GM18508 (cell line): ENCODE results near the gene ANKMY2.

Experiments used
- ATAC-seq: cut with Tn5 transposase; IDR thresholded peaks from one replicate; pipeline ENCODE4 v1.9.1; 2021; ENCODE audit warnings: moderate number of reproducible peaks; ENCODE audit not compliant: insufficient read depth, unreplicated experiment

ANKMY2 gene

DNA sequence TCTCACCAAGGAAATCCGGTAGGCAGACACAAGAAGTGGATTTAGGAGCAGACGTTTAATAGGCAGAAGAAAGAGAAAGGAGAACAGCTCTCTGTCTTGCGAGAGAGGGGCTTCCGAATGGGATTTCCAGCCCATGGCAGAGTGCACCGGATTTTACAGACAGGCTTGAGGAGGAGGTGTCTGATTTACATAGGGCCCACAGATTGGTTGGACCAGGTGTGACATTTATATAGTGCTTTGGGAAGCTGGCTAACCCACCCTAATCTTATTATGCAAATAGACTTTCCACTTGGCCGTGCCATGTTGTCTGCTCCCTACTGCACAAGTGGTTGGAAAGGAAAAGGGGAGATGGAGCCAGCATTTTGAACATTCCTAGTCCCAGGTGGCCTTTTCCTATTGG is 57.8 kb downstream of the ANKMY2 start:
- no peak for ATAC-seq

DNA sequence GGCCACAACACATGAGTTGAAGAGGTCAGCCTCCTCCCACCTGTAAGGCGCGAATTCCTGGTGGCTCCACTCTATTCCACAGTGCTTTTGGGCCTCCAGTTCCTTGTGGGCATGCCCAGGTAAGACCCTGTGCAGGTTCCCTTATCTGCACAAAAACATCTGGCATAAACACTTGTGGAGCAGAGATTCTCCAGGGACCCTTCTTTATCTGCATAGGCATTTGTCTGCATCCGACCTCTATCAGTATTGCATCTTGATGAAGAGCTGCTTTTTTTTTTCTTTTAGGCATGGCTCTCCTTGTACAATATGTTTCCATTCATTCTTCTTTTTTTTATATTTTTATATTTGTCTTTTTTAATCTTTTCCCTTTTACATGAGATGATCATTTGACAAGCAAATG is 58.4 kb downstream of the ANKMY2 start:
- no peak for ATAC-seq

DNA sequence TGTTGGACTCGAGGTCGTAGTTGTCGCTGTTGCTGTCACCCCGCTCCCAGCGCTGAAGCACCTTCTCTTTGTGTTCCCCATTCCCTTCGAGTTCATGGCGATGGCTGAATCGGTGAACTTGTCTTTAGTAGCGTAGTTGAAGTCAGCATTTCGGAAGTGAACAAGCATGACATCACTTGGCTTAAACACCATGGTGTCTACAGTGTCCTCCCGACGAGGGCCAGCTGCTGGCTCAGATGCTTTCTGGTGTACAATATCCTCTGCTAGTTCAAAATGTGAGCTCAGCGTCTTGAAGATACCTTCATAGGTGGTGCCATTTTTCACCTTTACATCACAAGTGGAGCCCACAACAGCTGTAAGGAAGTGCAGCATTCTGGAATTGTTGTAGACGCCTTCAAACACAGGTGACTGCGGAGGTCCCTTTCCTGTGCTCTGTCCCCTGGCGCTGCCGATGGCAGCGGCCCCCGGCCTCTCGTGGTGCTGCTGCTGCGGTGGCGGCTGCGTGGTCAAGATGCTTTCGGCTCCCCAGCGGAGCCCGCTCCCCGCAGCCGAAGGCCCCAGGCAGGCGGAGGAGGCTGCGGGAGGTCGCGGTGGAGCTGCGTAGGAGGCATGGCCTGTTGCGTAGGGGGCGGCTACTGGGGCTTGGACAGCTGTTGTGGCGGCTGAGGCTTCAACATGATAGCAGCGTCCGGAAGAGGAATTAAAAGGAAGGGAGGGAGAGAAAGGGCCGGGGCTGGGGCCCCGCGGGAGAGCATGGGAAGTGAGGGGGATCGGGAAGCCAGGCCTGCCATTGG is 59.3 kb downstream of the ANKMY2 start:
- no peak for ATAC-seq

DNA sequence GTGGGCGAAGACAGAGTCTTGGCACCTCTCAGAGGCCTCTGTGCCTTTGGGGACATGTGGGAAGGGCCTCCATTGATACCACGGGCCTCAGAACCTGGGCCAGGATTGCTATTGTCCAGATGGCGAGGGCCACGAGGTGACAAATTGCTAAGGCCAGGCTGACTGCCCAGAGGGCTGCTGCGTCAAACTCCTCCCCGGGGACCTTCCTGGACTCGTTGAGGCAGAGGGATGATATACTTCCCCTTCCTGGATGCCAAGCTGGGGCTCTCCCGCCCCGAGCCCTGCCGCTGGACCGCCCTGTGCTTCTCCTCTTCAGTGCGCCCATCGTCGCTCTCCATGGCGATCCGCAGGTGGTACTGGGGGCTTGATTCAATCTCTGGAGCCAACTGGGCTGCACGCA is 60.0 kb downstream of the ANKMY2 start:
- ATAC-seq = no peak

DNA sequence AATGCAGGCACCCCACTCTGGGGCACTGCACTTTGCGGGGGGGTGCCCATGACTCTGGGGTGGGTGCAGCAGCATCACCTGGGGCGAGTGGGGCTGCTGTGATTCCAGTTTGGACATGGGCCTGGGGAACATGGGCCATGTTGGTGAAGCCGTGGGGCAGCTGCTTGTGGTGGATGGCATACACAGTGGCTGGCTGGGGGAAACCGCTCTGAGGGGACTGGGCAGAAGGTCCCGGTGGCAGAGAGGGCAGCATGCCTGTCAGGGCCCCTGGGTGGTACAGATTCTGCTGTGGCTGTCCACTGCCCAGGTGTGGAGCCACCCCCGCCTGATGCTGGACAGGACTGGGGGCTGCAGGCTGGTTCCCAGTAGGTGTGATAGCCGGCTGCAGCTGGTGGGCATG is 61.7 kb downstream of the ANKMY2 start:
- ATAC-seq = no peak

DNA sequence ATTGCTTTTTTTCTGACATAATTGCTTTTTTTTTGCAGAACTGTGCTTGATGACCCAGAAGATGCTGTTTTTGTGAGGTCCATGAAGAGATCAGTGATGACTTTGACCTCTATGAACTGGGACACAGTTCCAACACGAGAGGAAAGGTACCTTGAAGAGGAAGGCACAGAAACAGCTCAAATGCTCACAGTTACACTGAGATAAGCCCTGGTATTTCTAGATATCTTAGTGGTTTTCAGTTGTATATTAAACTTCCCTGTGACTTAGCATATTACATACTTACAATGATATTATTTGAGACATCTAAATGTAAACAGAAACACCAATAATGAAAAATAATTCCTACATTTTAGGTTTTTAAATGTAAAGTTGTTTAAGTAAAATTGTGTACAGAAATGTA is 64.3 kb downstream of the ANKMY2 start:
- ATAC-seq = no peak

DNA sequence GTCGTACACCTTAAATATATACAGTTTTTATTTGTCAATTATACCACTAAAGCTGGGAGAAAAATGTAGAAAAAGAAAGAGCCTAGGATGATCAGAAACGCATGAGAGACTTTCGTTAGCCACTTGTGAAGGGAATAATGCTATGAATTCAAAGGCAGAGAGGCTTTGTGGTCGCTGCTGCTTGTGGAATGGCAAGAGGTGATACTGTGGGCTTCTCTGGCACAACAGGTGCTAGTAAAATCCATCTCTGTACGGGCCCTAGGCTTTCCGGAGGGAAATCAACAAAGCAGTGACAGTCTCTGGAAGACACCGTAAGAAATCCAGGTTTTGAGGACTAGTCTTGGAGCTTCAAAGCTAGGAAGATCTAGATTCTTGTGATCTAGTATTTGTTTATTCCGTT is 66.3 kb downstream of the ANKMY2 start:
- ATAC-seq = no peak

DNA sequence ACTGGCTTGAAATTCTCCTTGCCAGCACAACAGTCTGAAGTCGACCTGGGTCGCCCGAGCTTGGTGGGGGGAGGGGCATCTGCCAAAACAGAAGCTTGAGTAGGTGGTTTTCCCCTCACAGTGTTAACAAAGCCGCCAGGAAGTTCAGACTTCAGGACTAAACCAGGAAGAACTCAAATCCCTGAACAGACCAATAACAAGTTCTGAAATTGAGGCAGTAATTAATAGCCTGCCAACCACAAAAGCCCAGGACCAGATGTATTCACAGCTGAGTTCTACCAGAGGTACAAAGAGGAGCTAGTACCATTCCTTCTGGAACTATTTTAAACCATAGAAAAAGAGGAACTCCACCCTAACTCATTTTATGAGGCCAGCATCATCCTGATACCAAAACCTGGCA is 73.6 kb downstream of the ANKMY2 start:
- ATAC-seq = no peak

DNA sequence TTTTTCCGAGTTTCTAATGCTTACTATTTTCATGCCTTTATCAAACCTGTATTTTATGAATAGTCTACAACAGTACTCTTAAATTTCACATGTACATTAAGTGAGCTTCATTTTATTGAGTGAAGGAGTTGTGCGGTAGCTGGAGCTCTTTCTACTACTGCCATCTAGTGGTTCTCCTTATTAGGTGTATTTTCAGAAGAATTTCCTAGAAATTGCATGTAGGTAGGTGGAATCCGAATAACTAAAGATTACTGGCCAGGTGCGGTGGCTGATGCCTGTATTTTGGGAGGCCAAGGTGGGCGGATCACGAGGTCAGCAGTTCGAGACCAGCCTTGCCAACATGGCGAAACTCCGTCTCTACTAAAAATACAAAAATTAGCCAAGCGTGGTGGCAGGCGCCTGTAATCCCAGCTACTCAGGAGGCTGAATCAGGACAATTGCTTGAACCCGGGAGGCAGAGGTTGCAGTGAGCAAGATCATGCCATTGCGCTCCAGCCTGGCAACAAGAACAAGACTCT is 80.6 kb downstream of the ANKMY2 start:
- no peak for ATAC-seq

DNA sequence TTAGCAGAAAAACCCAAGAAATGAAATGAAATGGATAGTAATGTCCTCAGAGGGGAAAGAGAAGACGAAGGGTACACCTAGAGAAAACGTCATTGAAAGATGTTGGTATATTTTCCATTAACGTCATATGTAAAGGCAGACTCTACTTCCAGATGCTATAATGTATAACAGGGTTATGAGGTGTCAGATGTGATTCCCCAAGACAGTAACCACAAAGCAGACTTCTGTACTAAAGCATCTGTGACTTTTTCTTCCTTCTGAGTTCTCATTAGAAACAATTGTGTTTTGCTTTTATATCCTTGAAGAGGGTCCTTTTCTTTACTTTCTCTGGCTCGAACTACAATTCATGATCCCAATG is 81.6 kb downstream of the ANKMY2 start:
- peak; percentile 52 for ATAC-seq

DNA sequence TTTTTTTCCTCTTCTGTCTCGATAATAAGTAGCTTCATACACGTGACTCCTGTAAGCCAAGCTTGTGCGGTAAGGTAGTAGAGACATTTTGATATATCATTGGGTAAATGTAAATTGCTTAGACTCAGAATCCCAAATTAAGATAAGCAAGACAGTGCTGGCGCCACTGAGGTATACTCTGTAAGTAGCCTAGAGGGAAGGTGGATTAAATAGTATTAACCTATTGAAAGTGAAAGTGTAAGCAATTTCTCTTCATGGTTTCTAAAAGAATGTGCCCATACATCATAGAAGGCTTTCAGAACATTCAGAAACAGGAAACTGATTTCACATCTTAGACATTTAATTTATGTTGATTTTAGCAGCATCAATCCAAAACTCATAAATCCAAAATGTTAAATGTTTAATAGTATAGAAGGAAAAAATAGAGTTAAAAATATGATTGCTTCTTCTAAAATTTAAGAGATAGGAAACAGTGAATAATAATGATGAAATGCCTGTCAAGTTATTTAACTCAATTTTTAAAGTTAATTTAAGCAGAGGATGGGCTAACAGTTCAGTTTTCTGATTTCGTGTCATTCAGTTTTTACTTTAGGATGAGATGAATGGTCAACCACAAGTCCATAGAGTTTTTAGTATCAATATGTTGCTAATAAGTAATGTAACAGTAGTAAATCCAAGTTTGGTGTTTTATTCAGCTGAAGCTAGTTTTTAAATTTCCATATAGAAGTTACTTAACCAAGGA is 82.1 kb downstream of the ANKMY2 start:
- ATAC-seq = peak; percentile 79

DNA sequence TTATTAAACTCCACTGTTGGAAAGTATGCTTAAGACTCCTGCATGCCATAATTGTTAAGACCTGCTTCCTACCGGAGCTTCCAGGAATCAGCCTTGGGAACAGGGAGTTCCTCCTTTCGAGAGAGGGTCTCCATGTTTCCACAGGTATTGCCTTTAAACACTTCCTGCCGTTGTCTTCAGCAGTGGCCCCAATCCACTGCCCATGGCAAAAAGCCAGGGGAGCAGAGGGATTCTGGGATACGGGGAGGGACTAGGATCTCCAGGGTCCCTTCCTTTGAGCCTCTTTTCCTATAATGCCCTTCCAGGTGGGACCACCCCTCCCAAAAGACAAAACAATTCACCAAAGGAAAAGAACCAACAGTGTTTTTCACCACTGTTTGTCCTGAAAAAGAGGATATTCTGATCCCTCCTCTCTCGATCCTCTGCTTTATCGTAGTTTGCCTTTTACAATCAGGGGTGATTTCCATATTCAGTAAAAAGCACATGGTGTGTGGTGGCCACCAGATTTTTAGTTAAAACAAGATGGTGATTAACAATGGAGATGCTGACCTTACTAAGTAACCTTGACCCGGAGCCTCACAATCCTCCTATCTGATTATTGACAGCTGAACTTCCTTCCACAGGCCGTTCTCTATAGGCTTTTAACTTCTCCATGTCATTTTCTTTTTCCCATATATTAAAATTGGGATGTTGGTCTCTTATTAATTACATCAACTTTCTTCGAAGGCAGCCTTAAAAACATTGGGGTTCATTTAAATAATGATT is 82.9 kb downstream of the ANKMY2 start:
- ATAC-seq = no peak

DNA sequence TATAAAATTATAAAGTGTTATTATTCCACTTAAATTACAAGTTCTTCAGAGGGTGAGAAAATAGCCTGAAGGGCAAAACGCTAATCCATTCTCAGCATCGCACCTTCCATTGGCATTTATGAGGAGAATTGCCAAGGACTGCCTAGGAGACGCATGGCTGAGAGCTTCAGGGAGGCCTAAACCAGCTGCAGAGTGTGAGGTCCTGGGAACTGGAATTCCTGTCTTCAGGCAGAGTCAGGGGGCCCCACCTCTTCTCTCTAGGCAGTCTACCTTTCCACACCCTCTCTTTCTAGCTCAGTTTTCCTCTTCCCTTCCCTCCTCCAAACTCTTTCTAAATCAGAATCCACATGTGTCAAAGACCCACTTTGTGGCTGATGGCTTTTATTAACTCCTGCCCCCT is 83.6 kb downstream of the ANKMY2 start:
- ATAC-seq = no peak

DNA sequence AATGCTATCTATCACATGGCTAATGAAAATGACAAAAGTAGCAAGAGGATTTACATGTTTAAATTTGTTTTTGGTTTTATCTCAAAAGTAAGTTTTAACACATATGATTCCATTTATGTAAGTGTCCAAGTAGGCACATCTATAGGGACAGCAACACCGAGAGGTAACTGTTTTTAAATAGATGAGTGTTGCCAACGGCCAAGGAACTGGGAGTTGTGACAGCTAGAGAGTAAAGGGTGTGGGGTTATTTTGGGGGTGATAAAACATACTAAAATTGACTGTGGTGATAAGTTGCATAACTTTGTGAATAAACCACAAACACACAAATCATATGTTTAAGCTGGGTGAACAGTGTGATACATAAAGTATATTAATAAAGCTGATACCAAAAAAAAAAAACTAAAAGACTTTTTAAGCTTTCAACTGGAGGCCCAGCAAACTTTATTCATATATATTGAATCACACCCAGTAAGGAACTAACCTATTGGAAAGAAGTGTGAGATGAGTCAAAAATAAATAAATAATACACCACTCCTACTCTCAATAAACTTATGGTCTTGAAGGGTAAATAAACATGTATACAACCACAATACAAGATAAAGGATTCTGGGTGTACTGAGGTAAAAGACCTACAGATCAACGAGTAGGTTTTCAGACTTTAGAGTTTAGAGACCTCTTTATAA is 85.9 kb downstream of the ANKMY2 start:
- no peak for ATAC-seq

DNA sequence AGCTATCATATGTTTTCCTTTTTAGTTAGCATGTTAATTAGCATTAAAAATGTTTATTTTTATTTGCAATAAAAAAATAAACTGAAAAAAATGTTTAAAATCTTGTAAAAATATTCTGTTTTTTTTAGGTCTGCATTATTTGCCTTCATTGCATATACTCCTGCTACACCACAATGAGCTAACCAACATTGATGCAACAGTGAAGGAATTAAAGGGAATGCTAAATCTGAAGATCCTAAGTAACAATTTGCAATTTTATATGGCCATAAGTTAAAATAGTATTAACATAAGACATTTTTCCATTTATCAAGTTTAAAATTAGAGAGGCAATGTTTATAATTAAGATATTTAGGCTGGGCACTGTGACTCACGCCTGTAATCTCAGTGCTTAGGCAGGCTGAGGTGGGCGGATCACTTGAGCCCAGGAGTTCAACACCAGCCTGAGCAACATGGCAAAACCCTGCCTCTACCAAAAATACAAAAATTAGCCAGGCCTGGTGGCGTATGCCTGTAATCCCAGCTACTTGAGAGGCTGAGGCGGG is 86.7 kb downstream of the ANKMY2 start:
- ATAC-seq = no peak

DNA sequence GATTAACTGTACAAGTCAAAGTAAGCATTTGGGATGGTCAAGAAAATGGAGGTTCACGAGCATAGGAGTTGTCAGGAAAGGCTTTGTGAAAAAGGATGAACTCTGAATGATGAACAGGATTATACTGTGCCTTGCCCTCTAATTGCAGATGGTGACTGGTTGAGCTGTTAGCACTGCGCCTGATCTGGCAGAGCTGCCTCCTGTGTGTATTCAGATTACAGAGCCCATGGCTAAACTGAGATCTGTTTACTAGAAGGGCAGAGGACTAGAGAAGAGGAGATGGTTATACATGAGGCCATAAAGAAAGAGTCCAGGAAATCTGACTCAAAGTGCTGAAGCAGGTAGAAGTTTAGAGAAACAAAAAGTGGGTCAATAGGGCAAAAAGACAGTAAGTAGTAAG is 89.2 kb downstream of the ANKMY2 start:
- ATAC-seq = no peak

DNA sequence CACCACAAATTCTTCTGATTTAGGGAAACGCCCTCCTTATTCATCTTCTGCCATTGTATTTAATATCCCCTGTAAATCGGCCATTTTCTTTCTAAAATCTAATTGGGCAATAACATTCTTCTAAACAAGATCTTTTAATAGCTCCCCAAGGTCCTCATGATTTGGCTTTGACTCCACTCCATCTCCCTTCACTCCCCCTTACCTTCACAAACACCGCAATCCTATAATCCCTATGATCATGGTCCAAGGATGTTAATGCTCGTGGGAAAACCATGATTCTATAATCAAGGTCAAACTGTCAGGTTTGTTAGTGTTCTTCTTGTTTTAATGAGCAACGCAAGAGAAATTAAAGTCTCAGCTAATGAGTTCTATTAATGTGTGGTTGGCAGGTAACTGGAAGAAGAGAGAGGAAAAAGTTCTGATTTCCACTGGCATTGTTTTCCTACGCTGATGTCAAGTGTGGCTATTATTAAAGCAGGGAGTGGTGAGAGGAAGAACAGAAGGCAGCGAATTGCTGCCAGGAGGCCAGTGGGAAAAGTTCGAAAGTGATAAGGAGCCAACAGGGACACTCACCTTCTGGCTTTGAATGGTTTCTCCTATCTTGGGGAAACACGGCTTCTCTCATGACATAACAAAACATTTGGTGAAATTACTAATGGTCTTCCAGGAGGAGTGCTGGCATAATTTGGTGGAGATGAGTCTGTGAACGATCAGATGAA is 90.9 kb downstream of the ANKMY2 start:
- ATAC-seq = no peak

DNA sequence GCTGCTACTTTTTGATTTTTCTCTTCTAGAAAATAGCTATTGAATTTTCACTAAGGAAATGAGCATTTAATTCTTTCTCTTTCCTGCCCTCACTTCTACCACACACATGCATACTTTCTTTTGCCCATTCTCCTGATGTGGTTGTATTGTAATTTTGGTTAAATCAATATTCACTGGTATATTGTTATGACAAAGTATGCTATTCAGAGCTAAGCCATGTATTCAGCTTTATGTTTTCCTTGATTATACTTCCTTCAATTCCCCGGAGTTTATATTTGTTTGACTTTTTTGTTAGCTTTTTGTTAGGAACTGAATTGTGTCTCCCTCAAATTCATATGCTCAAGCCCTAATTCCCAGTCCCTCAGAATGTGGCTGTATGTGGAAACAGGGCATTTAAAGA is 94.9 kb downstream of the ANKMY2 start:
- no peak for ATAC-seq
